Spinal cord (tissue), 10 donors: Measurements from ENCODE around the gene PCNX1. TPM values are rescaled to one million over a fixed set of nuclear protein-coding genes. Genes with fewer than 3 reads are reported as not detected.

Source experiments
- DNase-seq, 6 donors: peaks; one replicate each; pipeline versions ENCODE4 v3.0.0 to v3.0.0-alpha.2; 2013 to 2015; ENCODE audit warnings: low spot score in 6 of 6, low read depth in 4 of 6
- H3K27ac ChIP-seq: one replicate; pipeline ENCODE4 v1.5.1; 2013; ENCODE audit warnings: low read depth, low read length, control low read depth
- H3K27me3 ChIP-seq: one replicate; pipeline ENCODE4 v1.6.1; 2013; ENCODE audit warnings: low read length; ENCODE audit not compliant: control insufficient read depth, insufficient read depth
- H3K36me3 ChIP-seq: one replicate; pipeline ENCODE4 v1.6.1; 2013; ENCODE audit warnings: low read length; ENCODE audit not compliant: control insufficient read depth, insufficient read depth
- H3K4me1 ChIP-seq: one replicate; pipeline ENCODE4 v1.6.1; 2013; ENCODE audit warnings: low read length; ENCODE audit not compliant: control insufficient read depth, insufficient read depth
- H3K4me3 ChIP-seq: one replicate; pipeline ENCODE4 v1.5.1; 2013; ENCODE audit warnings: low read depth, low read length, control low read depth
- H3K9me3 ChIP-seq: one replicate; pipeline ENCODE4 v1.6.1; 2013; ENCODE audit warnings: low read length; ENCODE audit not compliant: control insufficient read depth, insufficient read depth
- WGBS: methylation state at CpG from one replicate; pipeline ENCODE4 v1.1.5; 2013; ENCODE audit warnings: missing lambda C conversion rate; ENCODE audit not compliant: insufficient coverage; 5-methylcytosine and 5-hydroxymethylcytosine counted together
- polyA plus RNA-seq, 2 donors: library from polyadenylated mRNA; unstranded; fragments of 120-200 nt; gene quantifications; one replicate each; pipeline ENCODE4 v1.2.1, GENCODE V29; 2013; ENCODE audit not compliant: insufficient read length in 2 of 2
- total RNA-seq, 2 donors: library from RNA; depleted of rRNA in 1 of 2; stranded (reverse); fragments of 120-200 nt in 1 of 2; fragments of >200 nt in 1 of 2; gene quantifications; one replicate each; pipeline versions ENCODE4 v1.2.3 to v1.2.4, GENCODE V29; 2013 to 2014
- donor health status: healthy.

PCNX1 gene
- total and polyA plus RNA-seq, 4 donors: 30.8 to 140 (median 47.0) TPM

DNA sequence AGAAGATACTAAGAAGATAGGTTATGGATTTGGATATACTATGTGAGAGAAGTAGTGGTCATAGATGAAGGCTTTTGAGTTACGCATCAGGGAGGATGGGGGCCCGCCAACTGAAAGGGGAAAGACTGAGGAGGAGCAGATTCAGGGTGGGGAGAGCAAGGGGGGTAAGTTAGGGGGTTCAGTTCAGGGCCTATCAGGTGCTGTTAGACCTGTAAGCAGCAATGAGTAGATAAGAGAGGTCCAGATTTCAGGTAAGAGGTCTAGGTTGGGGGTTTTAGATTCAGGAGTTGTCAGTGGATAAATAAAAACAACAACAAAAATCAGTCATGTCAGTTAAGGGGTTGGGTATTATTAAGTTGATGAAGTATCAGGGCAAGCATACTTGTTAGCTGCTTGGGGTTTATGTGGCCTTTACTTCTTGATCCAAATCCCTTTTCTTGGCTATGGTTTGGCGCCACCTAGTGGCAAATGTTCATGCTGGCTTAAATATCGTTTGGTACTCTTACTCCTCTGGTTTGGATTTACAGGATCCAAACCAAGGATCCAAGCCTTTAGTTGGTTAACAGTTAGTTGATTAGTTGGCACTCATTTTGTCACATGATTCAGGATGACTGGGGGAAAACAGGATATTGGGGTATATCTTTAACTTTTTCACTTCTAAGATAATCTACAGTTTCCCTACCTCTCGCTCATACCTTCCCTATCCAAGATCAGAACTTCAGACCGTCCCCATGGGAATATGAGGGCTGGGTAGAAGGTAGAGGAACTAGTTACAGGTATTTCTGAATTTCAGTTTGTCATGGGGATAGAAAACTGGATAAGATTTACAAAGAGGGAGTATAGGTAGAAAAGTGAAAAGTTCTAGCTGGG, 65.1 kb downstream of the PCNX1 start:
- peak; percentile 69 to 96 (median 86) for DNase-seq
- H3K4me3 ChIP-seq: no peak overlapping the region
- H3K4me1 ChIP-seq: no peaks in the 10 kb centered on the region
- WGBS: 79% methylated on average over 2 of the region's 6 CpGs
- no peaks in the 10 kb centered on the region for H3K27me3 ChIP-seq
- peaks cover 10% of the 10 kb centered on the region for H3K36me3 ChIP-seq
- H3K9me3 ChIP-seq: no peaks in the 10 kb centered on the region
- H3K27ac ChIP-seq: no peak overlapping the region

DNA sequence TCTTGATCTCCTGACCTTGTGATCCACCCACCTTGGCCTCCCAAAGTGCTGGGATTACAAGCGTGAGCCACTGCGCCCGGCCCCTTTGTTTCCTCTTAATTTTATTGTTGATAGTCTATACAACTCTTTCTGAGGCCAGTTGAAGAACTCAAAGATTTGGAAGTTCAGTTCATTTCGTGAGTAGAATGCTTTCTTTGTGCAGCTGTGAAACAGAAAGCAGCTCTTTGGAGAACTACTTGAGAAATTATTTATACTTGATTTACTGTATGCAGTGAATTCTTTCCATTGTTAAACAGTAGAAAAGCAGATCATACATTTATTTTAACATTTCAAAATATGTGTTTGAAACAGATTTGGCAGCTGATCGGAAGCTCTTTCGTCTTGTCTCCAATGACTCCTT, 69.3 kb downstream of the PCNX1 start:
- WGBS: 88% methylated on average over 2 of the region's 6 CpGs
- peaks cover 9% of the 10 kb centered on the region for H3K36me3 ChIP-seq
- H3K27ac ChIP-seq: no peak overlapping the region
- H3K27me3 ChIP-seq: no peaks in the 10 kb centered on the region
- H3K4me3 ChIP-seq: no peak overlapping the region
- no peak for DNase-seq
- H3K9me3 ChIP-seq: no peaks in the 10 kb centered on the region
- no peaks in the 10 kb centered on the region for H3K4me1 ChIP-seq

DNA sequence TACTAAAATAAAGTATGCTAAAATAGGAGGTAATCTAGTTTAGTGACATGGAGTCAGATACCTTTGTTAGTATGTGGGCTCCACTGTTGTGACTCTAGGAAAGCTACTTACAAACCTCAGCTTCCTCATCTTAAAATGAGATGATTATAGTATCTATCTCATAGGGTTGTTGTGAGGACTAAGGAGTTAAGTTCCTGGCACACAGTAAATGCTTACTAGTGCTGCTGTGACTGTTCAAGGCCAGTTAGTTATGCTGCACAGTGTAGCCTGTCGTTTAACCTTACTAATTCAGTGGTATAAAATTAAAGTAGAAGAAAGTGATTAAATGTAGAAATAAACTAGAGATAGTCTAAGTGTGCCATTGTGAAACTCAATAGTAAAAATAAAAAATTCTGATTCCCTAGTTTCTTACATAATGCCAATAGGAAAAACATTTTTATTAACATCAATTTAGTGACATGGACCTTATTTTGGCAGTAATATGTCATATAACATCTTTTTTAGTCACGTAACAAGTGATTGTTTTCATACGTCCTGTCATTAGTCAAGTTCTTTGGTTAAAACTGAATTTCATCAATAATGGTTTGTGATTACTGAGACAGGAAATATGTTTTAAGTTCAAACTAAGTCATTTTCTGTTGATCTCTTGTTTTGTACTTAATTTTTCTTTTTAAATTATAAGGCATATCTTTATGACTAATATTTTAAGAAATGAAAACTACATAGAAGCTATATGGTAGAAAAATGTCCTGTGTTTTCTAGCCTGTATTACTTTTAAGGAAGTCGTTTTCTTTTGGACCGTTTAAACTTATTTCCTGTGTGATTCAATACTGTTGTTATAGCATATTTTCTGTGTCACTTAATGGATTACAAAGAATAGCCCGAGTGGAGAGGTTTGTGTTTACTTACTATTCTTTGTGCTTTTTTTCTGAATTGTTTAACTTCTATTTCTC, 74.0 kb downstream of the PCNX1 start:
- Histone ChIP-seq H3K27ac (no peak overlapping the region), H3K9me3 (no peaks in the 10 kb centered on the region), H3K36me3 (peaks cover 9% of the 10 kb centered on the region), H3K4me3 (no peak overlapping the region), H3K4me1 (no peaks in the 10 kb centered on the region), H3K27me3 (no peaks in the 10 kb centered on the region)
- no CpG with 5 or more reads among the region's 6 CpGs for WGBS
- DNase-seq: no peak

DNA sequence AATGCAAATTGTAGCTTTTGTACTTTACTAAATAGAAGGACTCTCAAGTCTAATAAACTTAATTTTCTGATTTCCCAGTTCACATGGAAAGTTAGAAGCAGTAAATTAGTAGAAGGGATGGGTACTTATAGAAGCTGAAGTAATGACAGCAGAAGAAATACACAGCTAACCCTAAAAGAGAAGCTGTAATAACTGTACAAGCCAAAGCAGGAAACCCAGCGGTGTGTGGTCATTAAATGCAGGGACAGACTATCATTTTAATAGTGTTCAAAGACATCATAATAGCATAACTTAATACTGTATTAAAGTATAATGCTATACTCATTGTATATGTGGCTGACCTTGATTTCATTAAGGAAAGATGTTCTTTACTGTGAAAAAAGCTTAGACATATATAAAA, 74.9 kb downstream of the PCNX1 start:
- WGBS: no CpG with 5 or more reads among the region's 1 CpG

DNA sequence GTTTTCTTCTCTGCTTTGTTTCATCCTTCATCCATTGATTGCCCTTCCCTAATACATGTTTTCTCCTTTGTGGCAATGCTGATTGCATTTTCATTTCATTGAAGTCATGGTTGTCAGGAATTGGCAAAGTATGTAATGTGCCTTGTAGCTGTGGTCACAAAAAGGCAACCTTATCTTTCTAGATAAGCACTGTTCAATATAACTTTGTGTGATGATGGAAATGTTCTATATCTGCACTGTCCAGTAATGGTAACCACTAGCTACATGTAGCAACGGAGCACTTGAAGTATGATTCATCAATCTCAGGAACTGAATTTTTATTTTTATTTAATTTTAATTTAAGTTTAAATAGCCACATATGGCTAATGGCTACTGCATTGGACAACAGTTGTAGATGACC, 79.8 kb downstream of the PCNX1 start:
- Histone ChIP-seq H3K27ac (no peak overlapping the region), H3K9me3 (no peaks in the 10 kb centered on the region), H3K36me3 (peaks cover 3% of the 10 kb centered on the region), H3K4me3 (no peak overlapping the region), H3K27me3 (no peaks in the 10 kb centered on the region), H3K4me1 (no peaks in the 10 kb centered on the region)
- DNase-seq: no peak
- no CpG with 5 or more reads among the region's 1 CpG for WGBS

More for the DNA sequence above, 74.9 kb downstream of the PCNX1 start:
- DNase-seq: no peak
- Histone ChIP-seq H3K4me3 (no peak overlapping the region), H3K36me3 (peaks cover 9% of the 10 kb centered on the region), H3K9me3 (no peaks in the 10 kb centered on the region), H3K27me3 (no peaks in the 10 kb centered on the region), H3K4me1 (no peaks in the 10 kb centered on the region), H3K27ac (no peak overlapping the region)

DNA sequence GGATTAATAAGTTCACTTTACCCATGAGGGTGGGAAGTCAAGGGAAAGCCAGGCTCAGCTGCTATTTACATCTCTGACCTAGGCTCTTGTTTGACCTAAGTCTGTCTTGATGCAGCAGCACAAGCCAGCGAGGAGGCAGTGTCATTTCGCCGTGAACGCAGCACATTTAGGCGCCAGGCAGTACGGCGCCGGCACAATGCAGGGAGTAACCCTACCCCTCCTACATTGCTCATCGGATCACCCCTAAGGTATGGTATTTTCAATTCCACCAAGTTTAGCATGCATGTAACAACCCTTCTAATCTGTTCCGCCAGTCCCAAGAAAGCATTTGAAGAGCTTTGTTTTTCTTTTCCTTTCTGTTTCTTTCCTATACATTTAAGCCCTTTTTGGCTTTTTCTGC, 81.2 kb downstream of the PCNX1 start:
- Histone ChIP-seq H3K36me3 (peaks cover 3% of the 10 kb centered on the region), H3K4me3 (no peak overlapping the region), H3K9me3 (no peaks in the 10 kb centered on the region), H3K27me3 (no peaks in the 10 kb centered on the region), H3K27ac (no peak overlapping the region), H3K4me1 (no peaks in the 10 kb centered on the region)
- WGBS: 54% methylated on average over 9 of the region's 10 CpGs
- no peak for DNase-seq

DNA sequence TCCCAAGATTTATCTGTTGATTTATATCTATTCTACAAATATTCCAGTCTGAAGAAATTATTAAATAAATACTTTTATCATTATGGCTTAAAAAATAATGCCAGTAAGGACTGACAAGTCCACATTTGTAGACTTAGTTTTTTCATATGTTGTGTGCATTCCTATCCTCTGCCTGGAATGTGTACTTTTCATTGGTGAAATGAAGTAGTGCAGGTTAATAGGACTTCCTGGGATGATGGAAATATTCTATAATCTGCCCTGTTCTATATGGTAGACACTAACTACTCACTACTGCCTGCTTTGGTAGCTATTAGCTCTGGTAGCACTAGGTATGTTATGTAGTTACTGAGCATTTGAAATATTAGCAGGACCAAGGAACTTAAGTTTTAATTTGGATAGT, 86.7 kb downstream of the PCNX1 start:
- DNase-seq: no peak
- Histone ChIP-seq H3K9me3 (no peaks in the 10 kb centered on the region), H3K27ac (no peak overlapping the region), H3K36me3 (peaks cover 3% of the 10 kb centered on the region), H3K27me3 (no peaks in the 10 kb centered on the region), H3K4me1 (no peaks in the 10 kb centered on the region), H3K4me3 (no peak overlapping the region)

DNA sequence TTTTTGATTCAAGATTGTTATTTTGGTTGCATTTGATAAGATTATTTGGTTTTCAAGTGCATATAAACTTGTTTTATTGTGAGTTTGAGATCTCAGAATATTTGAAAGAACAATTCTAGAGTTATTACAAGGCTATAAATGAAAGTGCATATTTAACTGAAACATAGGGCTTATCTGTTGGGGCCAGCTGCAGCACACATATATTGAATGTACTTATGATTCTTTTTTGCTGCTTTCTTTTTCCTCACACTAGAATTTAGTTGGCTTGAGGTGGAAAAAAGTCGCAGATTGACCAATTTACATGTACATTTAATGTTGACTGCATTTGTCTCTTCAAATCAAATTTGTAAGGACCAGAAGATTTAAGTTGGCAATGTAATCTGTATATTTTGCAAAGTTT, 88.0 kb downstream of the PCNX1 start:
- Histone ChIP-seq H3K9me3 (no peaks in the 10 kb centered on the region), H3K36me3 (peaks cover 3% of the 10 kb centered on the region), H3K4me3 (no peak overlapping the region), H3K27me3 (no peaks in the 10 kb centered on the region), H3K27ac (no peak overlapping the region), H3K4me1 (no peaks in the 10 kb centered on the region)
- WGBS: no CpG with 5 or more reads among the region's 1 CpG
- DNase-seq: no peak

DNA sequence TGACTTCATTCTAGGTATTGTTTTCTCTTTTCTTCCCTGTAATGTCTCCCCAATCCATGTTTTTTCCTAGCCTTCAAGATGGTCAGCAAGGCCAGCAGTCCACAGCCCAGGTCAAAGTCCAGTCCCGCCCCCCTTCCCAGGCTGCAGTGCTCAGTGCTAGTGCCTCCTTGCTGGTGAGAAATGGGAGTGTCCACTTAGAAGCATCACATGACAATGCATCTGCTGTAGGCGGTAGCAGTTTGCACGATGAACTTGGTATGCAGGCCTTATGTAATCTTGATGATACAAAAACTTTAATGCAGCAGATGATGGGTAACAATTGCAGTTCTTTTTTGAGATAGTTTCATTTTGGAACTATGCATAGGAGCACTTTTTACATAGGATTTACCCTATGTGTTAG, 88.4 kb downstream of the PCNX1 start:
- no peak for DNase-seq
- no peaks in the 10 kb centered on the region for H3K9me3 ChIP-seq

More for the DNA sequence above, 88.4 kb downstream of the PCNX1 start:
- Histone ChIP-seq H3K27ac (no peak overlapping the region), H3K27me3 (no peaks in the 10 kb centered on the region), H3K4me3 (no peak overlapping the region), H3K4me1 (no peaks in the 10 kb centered on the region), H3K36me3 (peaks cover 3% of the 10 kb centered on the region)
- 100% methylated on average over 1 of the region's 3 CpGs for WGBS
